ENCODE measurements around the gene FOXO3. TPM values are rescaled to one million over a fixed set of nuclear protein-coding genes. Genes with fewer than 3 reads are reported as not detected.
A peak's percentile ranks its signal among the peaks of the same experiment; 100 is the strongest.
"Not testable (repeated sequence)": the region's sequence is repeated elsewhere in the genome, so short reads cannot be mapped to it uniquely, and the experiment has no call there.

Gene FOXO3
- total RNA-seq, 1 donor from 2014 or later = 16.8 TPM

- TF ChIP-seq CTCF (conservative IDR thresholded peaks at IDR 0.05; ENCODE audit: low read depth, low read length) = no peak
- no peak overlapping the region for H3K4me3 ChIP-seq (ENCODE audit: low read depth, low read length)
- no peak for DNase-seq (ENCODE audit: low read depth)
These were observed 31.8 kb upstream of the FOXO3 start for GRCh38 chr6:108528878-108529277.

- no peak for DNase-seq (ENCODE audit: low read depth)
- H3K4me3 ChIP-seq (ENCODE audit: low read depth, low read length) = no peak overlapping the region
- peak; percentile 15 for TF ChIP-seq CTCF (conservative IDR thresholded peaks at IDR 0.05; ENCODE audit: low read depth, low read length)
These were observed 29.4 kb upstream of the FOXO3 start for GRCh38 chr6:108531332-108531731.

GRCh38 chr6:108535114-108535742 lies 25.5 kb upstream of the FOXO3 start:
- TF ChIP-seq CTCF (conservative IDR thresholded peaks at IDR 0.05; ENCODE audit: low read depth, low read length) = no peak
- DNase-seq (ENCODE audit: low read depth) = no peak
- H3K4me3 ChIP-seq (ENCODE audit: low read depth, low read length) = no peak overlapping the region

GRCh38 chr6:108535920-108536535 lies 24.7 kb upstream of the FOXO3 start:
- not testable (repeated sequence) for DNase-seq (ENCODE audit: low read depth); H3K4me3 ChIP-seq (ENCODE audit: low read depth, low read length)

GRCh38 chr6:108541843-108542759 lies 18.6 kb upstream of the FOXO3 start:
- TF ChIP-seq CTCF (conservative IDR thresholded peaks at IDR 0.05; ENCODE audit: low read depth, low read length) = peak; percentile 93
- DNase-seq (ENCODE audit: low read depth) = no peak
- peak overlapping the region; percentile 1 for H3K4me3 ChIP-seq (ENCODE audit: low read depth, low read length)

GRCh38 chr6:108543175-108543940 lies 17.4 kb upstream of the FOXO3 start:
- no peak overlapping the region for H3K4me3 ChIP-seq (ENCODE audit: low read depth, low read length)
- no peak for TF ChIP-seq CTCF (conservative IDR thresholded peaks at IDR 0.05; ENCODE audit: low read depth, low read length)
- no peak for DNase-seq (ENCODE audit: low read depth)

- no peak overlapping the region for H3K4me3 ChIP-seq (ENCODE audit: low read depth, low read length)
- DNase-seq (ENCODE audit: low read depth) = no peak
- TF ChIP-seq CTCF (conservative IDR thresholded peaks at IDR 0.05; ENCODE audit: low read depth, low read length) = no peak
These were observed 16.1 kb upstream of the FOXO3 start for GRCh38 chr6:108544606-108545005.
